Kidney (tissue), 14 donors: Measurements from ENCODE around the gene ATAD3A. TPM values are rescaled to one million over a fixed set of nuclear protein-coding genes. Genes with fewer than 3 reads are reported as not detected.

Experiments
- DNase-seq, 5 donors: peaks; one replicate each; pipeline ENCODE4 v3.0.0-alpha.2; 2013 to 2020
- FAIRE-seq: peaks from 2 replicates; lab custom pipeline; 2012; peaks lifted over from hg19 to GRCh38; lab: Jason Lieb, UNC
- H3K27ac ChIP-seq, 2 donors: one replicate each; pipeline ENCODE4 v1.7.0; 2013; ENCODE audit warnings: low read depth in 2 of 2, low read length in 2 of 2, inconsistent platforms in 1 of 2
- H3K27me3 ChIP-seq: one replicate; pipeline ENCODE4 v1.7.1; 2013; ENCODE audit warnings: low read length, inconsistent platforms; ENCODE audit not compliant: control insufficient read depth, insufficient read depth
- H3K36me3 ChIP-seq, 3 donors: one replicate each; pipeline versions ENCODE4 v1.7.0 to v1.7.1; 2013; ENCODE audit warnings: low read length in 3 of 3, control low read depth in 1 of 3, inconsistent platforms in 1 of 3; ENCODE audit not compliant: insufficient read depth in 3 of 3, control insufficient read depth in 2 of 3
- H3K4me1 ChIP-seq, 3 donors: one replicate each; pipeline versions ENCODE4 v1.7.0 to v1.7.1; 2013; ENCODE audit warnings: low read length in 3 of 3, inconsistent platforms in 1 of 3, low read depth in 1 of 3; ENCODE audit not compliant: control insufficient read depth in 2 of 3, insufficient read depth in 2 of 3
- H3K4me3 ChIP-seq, 3 donors: one replicate each; pipeline versions ENCODE4 v1.7.0 to v1.8.1; 2013; ENCODE audit warnings: low read length in 3 of 3, control low read depth in 1 of 3, inconsistent platforms in 1 of 3
- H3K9ac ChIP-seq, 3 donors: one replicate each; pipeline versions ENCODE4 v1.7.0 to v1.7.1; 2013; ENCODE audit warnings: low read length in 3 of 3, control low read depth in 1 of 3, inconsistent platforms in 1 of 3
- H3K9me3 ChIP-seq, 3 donors: one replicate each; pipeline versions ENCODE4 v1.7.0 to v1.7.1; 2013; ENCODE audit warnings: low read length in 3 of 3, control low read depth in 1 of 3, inconsistent platforms in 1 of 3; ENCODE audit not compliant: control insufficient read depth in 2 of 3, insufficient read depth in 1 of 3
- intact Hi-C: fragments of 100-400 bp; cut with DNase I; formaldehyde crosslinking; loops from one replicate; pipeline ENCODE4 v1.11.1; 2022
- polyA plus RNA-seq: library from polyadenylated mRNA; stranded (reverse); fragments of 350-450 nt; fragmentation: Illumina TruSeq; extraction: RNeasy Lipid Tissue Mini Kit (QIAGEN cat#74804); gene quantifications from one replicate; pipeline ENCODE4 v1.2.3, GENCODE V29; 2014; ENCODE audit warnings: low read depth, low replicate concordance; ENCODE audit not compliant: insufficient read depth
- total RNA-seq: library from RNA; stranded (reverse); fragmentation: NEBNext Ultra II Directional; extraction: Animal tissue kit (Norgen Biotek cat#: 25700); gene quantifications from one replicate; pipeline ENCODE4 v1.2.1, GENCODE V29; 2021
- TF ChIP-seq, protein P1 (sequence below): IDR thresholded peaks from 3 replicates; pipeline ENCODE4 v1.5.1; 2012; ENCODE audit warnings: mild to moderate bottlenecking, moderate library complexity, borderline replicate concordance; ENCODE audit not compliant: insufficient read depth; ENCODE audit errors: extremely low read depth
- donor health status: control.
- donor health status: control.
- donor health status: control.
- donor health status: control.
- donor health status: control.
- donor health status: DM: yes; HTN: yes; CAD: no.
- donor health status: Normal renal cell carcinoma (clear cell type).

The ATAD3A gene
- total and polyA plus RNA-seq, 2 donors from 2014 or later: 17.5 to 19.1 TPM

GRCh38 chr1:1536938-1537546, 25.1 kb downstream of the ATAD3A start:
- no peak for DNase-seq
- no peak for FAIRE-seq
- TF ChIP-seq, protein P1, sequence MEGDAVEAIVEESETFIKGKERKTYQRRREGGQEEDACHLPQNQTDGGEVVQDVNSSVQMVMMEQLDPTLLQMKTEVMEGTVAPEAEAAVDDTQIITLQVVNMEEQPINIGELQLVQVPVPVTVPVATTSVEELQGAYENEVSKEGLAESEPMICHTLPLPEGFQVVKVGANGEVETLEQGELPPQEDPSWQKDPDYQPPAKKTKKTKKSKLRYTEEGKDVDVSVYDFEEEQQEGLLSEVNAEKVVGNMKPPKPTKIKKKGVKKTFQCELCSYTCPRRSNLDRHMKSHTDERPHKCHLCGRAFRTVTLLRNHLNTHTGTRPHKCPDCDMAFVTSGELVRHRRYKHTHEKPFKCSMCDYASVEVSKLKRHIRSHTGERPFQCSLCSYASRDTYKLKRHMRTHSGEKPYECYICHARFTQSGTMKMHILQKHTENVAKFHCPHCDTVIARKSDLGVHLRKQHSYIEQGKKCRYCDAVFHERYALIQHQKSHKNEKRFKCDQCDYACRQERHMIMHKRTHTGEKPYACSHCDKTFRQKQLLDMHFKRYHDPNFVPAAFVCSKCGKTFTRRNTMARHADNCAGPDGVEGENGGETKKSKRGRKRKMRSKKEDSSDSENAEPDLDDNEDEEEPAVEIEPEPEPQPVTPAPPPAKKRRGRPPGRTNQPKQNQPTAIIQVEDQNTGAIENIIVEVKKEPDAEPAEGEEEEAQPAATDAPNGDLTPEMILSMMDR: no peak

DNA sequence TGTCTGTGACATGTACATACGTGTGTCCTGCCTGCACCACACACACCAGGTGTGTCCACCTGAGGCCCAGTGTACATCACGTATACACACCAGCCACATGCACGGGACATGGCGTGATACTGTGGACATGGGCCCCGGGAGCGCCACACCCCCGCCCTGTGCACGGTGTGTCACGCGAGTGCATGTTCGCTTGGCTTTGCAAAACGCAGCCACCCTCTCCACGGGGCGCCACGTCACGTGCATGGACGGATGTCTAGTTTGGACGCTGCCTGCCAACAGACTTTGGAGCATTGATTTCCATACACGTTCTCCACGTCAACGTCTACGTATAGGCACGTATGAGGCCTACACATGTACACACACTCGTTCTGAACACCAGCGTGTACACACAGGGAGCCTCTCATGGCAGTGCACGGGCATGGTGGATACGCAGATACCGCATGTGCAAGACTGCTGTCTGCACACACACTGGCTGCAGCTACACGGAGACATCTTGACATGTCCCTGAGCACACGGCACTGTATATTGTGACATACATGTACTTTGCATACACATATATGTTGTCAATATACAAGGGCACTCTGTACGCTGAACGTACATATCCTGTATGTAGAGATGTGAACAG, 25.8 kb downstream of the ATAD3A start:
- TF ChIP-seq, protein P1: no peak
- H3K4me3 ChIP-seq: no peak overlapping the region
- DNase-seq: no peak
- no peaks in the 10 kb centered on the region for H3K27me3 ChIP-seq
- H3K27ac ChIP-seq: no peak overlapping the region
- no peaks in the 10 kb centered on the region for H3K9me3 ChIP-seq
- intact Hi-C loops: no loop called here
- FAIRE-seq: no peak
- H3K9ac ChIP-seq: no peak overlapping the region
- peaks cover 0 to 3% (median 0%) of the 10 kb centered on the region in 3 donors for H3K36me3 ChIP-seq
- peaks cover 0 to 6% (median 0%) of the 10 kb centered on the region in 3 donors for H3K4me1 ChIP-seq

More at GRCh38 chr1:1536938-1537546, 25.1 kb downstream of the ATAD3A start:
- Histone ChIP-seq H3K4me3 (no peak overlapping the region), H3K36me3 (peaks cover 0 to 3% (median 0%) of the 10 kb centered on the region in 3 donors), H3K4me1 (peaks cover 0 to 6% (median 0%) of the 10 kb centered on the region in 3 donors), H3K9me3 (no peaks in the 10 kb centered on the region), H3K27me3 (no peaks in the 10 kb centered on the region), H3K9ac (no peak overlapping the region), H3K27ac (no peak overlapping the region)
- intact Hi-C loops: no loop called here

DNA sequence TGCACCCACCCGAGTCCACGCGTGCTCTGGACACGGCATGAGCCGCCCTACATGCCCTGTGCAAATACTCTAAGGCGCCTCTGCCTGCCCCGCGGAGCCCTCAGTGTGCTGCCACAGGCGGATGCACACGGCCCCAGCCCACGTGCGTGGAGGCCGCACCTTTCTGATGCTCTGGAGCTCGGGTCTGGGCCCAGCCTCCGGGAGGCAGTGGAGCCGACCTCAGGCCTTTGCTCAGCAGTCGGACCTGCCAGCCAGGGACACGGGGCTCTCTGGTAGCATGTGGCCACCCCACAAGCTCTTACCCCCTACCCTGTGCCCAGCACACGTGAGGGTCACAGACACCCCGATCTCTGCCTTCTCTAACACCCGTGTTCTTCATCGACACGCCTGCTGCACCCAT, 26.4 kb downstream of the ATAD3A start:
- TF ChIP-seq, protein P1: no peak
- FAIRE-seq (no peak), DNase-seq (no peak)
- Histone ChIP-seq H3K36me3 (peaks cover 0 to 3% (median 0%) of the 10 kb centered on the region in 3 donors), H3K27me3 (no peaks in the 10 kb centered on the region), H3K9ac (no peak overlapping the region), H3K9me3 (no peaks in the 10 kb centered on the region), H3K4me3 (no peak overlapping the region), H3K4me1 (peaks cover 0 to 8% (median 0%) of the 10 kb centered on the region in 3 donors), H3K27ac (no peak overlapping the region)
- intact Hi-C loops: no loop called here
